Sciatic nerve (tissue), 2 donors: ENCODE data around the gene MAGI1. TPM values are rescaled to one million over a fixed set of nuclear protein-coding genes. Genes with fewer than 3 reads are reported as not detected.

Experiments used
- ATAC-seq: fragments of 200-7000 bp; cut with Tn5 transposase; one replicate; pipeline ENCODE4 v1.9.1; 2020; ENCODE audit warnings: mild to moderate bottlenecking, moderate library complexity
- DNase-seq: peaks from one replicate; pipeline ENCODE4 v3.0.0-alpha.2; 2020; ENCODE audit warnings: low spot score
- intact Hi-C: fragments of 100-400 bp; cut with DNase I; formaldehyde crosslinking; loops from one replicate; pipeline ENCODE4 v1.14.2; 2022
- total RNA-seq: library from RNA; stranded (reverse); fragmentation: NEBNext Ultra II Directional; extraction: Animal tissue kit (Norgen Biotek cat#: 25700); gene quantifications from one replicate; pipeline ENCODE4 v1.2.1, GENCODE V29; 2021
- donor health status: DM: no; HTN: no; CAD: no.
- donor health status: DM: no; HTN: no; CAD: no.

The MAGI1 gene
- total RNA-seq, 1 donor from 2014 or later, result 64.6 TPM

- no peak for ATAC-seq
- intact Hi-C loops, result no loop called here
- no peak for DNase-seq
These were observed 108.1 kb downstream of the MAGI1 start for GRCh38 chr3:65930648-65931047.

GRCh38 chr3:65928110-65928509 is 110.6 kb downstream of the MAGI1 start:
- DNase-seq (no peak), ATAC-seq (no peak)
- intact Hi-C loops, result no loop called here

GRCh38 chr3:65927576-65927975 is 111.1 kb downstream of the MAGI1 start:
- no peak for DNase-seq
- intact Hi-C loops, result no loop called here

GRCh38 chr3:65925254-65925954 is 113.3 kb downstream of the MAGI1 start:
- DNase-seq (no peak), ATAC-seq (no peak)
- intact Hi-C loops, result no loop called here

More at GRCh38 chr3:65927576-65927975, 111.1 kb downstream of the MAGI1 start:
- no peak for ATAC-seq

GRCh38 chr3:65924762-65925161 is 114.0 kb downstream of the MAGI1 start:
- no peak for ATAC-seq
- DNase-seq, result no peak
- intact Hi-C loops, result no loop called here

GRCh38 chr3:65922441-65922840 is 116.3 kb downstream of the MAGI1 start:
- intact Hi-C loops, result no loop called here
- ATAC-seq (no peak), DNase-seq (no peak)

- intact Hi-C loops, result no loop called here
- ATAC-seq, result no peak
- no peak for DNase-seq
These were observed 118.9 kb downstream of the MAGI1 start for GRCh38 chr3:65919826-65920225.

- intact Hi-C loops, result no loop called here
- ATAC-seq, result no peak
These were observed 123.2 kb downstream of the MAGI1 start for GRCh38 chr3:65915477-65915876.

GRCh38 chr3:65914740-65915367 is 123.9 kb downstream of the MAGI1 start:
- intact Hi-C loops, result no loop called here
- DNase-seq (no peak), ATAC-seq (no peak)

More at GRCh38 chr3:65915477-65915876, 123.2 kb downstream of the MAGI1 start:
- DNase-seq, result no peak

- DNase-seq (no peak), ATAC-seq (no peak)
- intact Hi-C loops, result no loop called here
These were observed 124.5 kb downstream of the MAGI1 start for GRCh38 chr3:65914032-65914739.

GRCh38 chr3:65912647-65913046 is 126.1 kb downstream of the MAGI1 start:
- DNase-seq (no peak), ATAC-seq (no peak)
- intact Hi-C loops, result no loop called here

- DNase-seq (no peak), ATAC-seq (no peak)
- intact Hi-C loops, result no loop called here
These were observed 130.1 kb downstream of the MAGI1 start for GRCh38 chr3:65908588-65908987.

- intact Hi-C loops, result no loop called here
- ATAC-seq, result no peak
- no peak for DNase-seq
These were observed 131.2 kb downstream of the MAGI1 start for GRCh38 chr3:65907232-65908130.

- intact Hi-C loops, result no loop called here
- no peak for DNase-seq
- ATAC-seq, result no peak
These were observed 132.9 kb downstream of the MAGI1 start for GRCh38 chr3:65905771-65906170.

- DNase-seq (no peak), ATAC-seq (no peak)
- intact Hi-C loops, result no loop called here
These were observed 134.7 kb downstream of the MAGI1 start for GRCh38 chr3:65904016-65904415.

GRCh38 chr3:65902304-65902793 is 136.4 kb downstream of the MAGI1 start:
- no peak for ATAC-seq
- intact Hi-C loops, result no loop called here
- no peak for DNase-seq

GRCh38 chr3:65901226-65901625 is 137.5 kb downstream of the MAGI1 start:
- DNase-seq (no peak), ATAC-seq (no peak)
- intact Hi-C loops, result no loop called here

- no peak for DNase-seq
- intact Hi-C loops, result no loop called here
These were observed 139.5 kb downstream of the MAGI1 start for GRCh38 chr3:65899226-65899625.

GRCh38 chr3:65897766-65898165 is 141.0 kb downstream of the MAGI1 start:
- intact Hi-C loops, result no loop called here

More at GRCh38 chr3:65899226-65899625, 139.5 kb downstream of the MAGI1 start:
- ATAC-seq, result no peak

More at GRCh38 chr3:65897766-65898165, 141.0 kb downstream of the MAGI1 start:
- ATAC-seq (no peak), DNase-seq (no peak)
